GM12874 (cell line): ENCODE results near the gene RNU7-1.

Experiments
- CTCF ChIP-seq: IDR thresholded peaks from 2 replicates; pipeline ENCODE4 v1.5.1; 2011; ENCODE audit warnings: low read depth, mild to moderate bottlenecking, control low read depth, low read length, moderate library complexity; ENCODE audit not compliant: insufficient read depth

Gene RNU7-1

GRCh38 chr12:6963016-6963731 lies 19.6 kb downstream of the RNU7-1 start:
- TF ChIP-seq CTCF = no peak

- TF ChIP-seq CTCF = no peak
These were observed 20.3 kb downstream of the RNU7-1 start for GRCh38 chr12:6963791-6964413.

- no peak for TF ChIP-seq CTCF
These were observed 21.0 kb downstream of the RNU7-1 start for GRCh38 chr12:6964605-6965025.

- peak; percentile 89 for TF ChIP-seq CTCF
These were observed 21.5 kb downstream of the RNU7-1 start for GRCh38 chr12:6965026-6965661.

- no peak for TF ChIP-seq CTCF
These were observed 22.1 kb downstream of the RNU7-1 start for GRCh38 chr12:6965714-6966113.

GRCh38 chr12:6966351-6966750 lies 22.7 kb downstream of the RNU7-1 start:
- TF ChIP-seq CTCF = no peak

- no peak for TF ChIP-seq CTCF
These were observed 24.1 kb downstream of the RNU7-1 start for GRCh38 chr12:6967651-6968100.
